Caco-2 (cell line): ENCODE measurements around the gene TMEM186. TPM values are rescaled to one million over a fixed set of nuclear protein-coding genes. Genes with fewer than 3 reads are reported as not detected.
A peak's percentile ranks its signal among the peaks of the same experiment; 100 is the strongest.
"Not testable (repeated sequence)": the region's sequence is repeated elsewhere in the genome, so short reads cannot be mapped to it uniquely, and the experiment has no call there.

Source experiments
- BruUV-seq: library from RNA; stranded (reverse); fragments of 400-500 nt; replicated peaks from 2 replicates; lab custom pipeline; 2021; lab: Mats Ljungman, UMichigan
- CTCF ChIA-PET: fragments of 300-600 bp; sonication (Branson Sonifier 250); formaldehyde crosslinking; loops from one replicate; lab custom pipeline; 2022; ENCODE audit warnings: antibody characterized with exemption; lab: Charles Lee
- POLR2A ChIA-PET: fragments of 300-600 bp; sonication (Branson Sonifier 250); formaldehyde crosslinking; loops from one replicate; lab custom pipeline; 2022; ENCODE audit warnings: antibody characterized with exemption; lab: Charles Lee
- DNase-seq, 2 experiments: peaks; one replicate each; pipeline versions ENCODE4 v3.0.0 to v3.0.0-alpha.2; 2020 to 2022
- H3K27me3 ChIP-seq: replicated peaks from 2 replicates; pipeline ENCODE4 v1.6.0; 2011; ENCODE audit warnings: low read length; ENCODE audit not compliant: control insufficient read depth, insufficient read depth
- H3K36me3 ChIP-seq: 2 replicates; pipeline ENCODE4 v1.5.1; 2011; ENCODE audit warnings: low read length; ENCODE audit not compliant: control insufficient read depth, insufficient read depth
- H3K4me1 ChIP-seq: fragments of 250-450 bp; sonication (Bioruptor Pico); 2 replicates; pipeline ENCODE4 v1.5.1; 2020; ENCODE audit warnings: mild to moderate bottlenecking
- H3K4me3 ChIP-seq: 2 replicates; pipeline ENCODE4 v1.5.1; 2011; ENCODE audit warnings: low read depth, mild to moderate bottlenecking, control low read depth, low read length
- H3K9me3 ChIP-seq: fragments of 250-450 bp; sonication (Bioruptor Pico); 2 replicates; pipeline ENCODE4 v1.5.1; 2020; ENCODE audit warnings: mild to moderate bottlenecking, moderate library complexity
- H3K27ac Mint-ChIP-seq: one replicate; pipeline ENCODE4 v1.8.0; 2022; ENCODE audit warnings: mixed read lengths; ENCODE audit not compliant: unreplicated experiment
- H3K27me3 Mint-ChIP-seq: one replicate; pipeline ENCODE4 v1.8.0; 2022; ENCODE audit warnings: mixed read lengths; ENCODE audit not compliant: insufficient read depth, unreplicated experiment
- H3K36me3 Mint-ChIP-seq: one replicate; pipeline ENCODE4 v1.8.0; 2022; ENCODE audit warnings: mild to moderate bottlenecking, mixed read lengths; ENCODE audit not compliant: insufficient read depth, unreplicated experiment
- H3K4me1 Mint-ChIP-seq: one replicate; pipeline ENCODE4 v1.8.0; 2022; ENCODE audit warnings: low read depth, mixed read lengths; ENCODE audit not compliant: unreplicated experiment
- H3K4me3 Mint-ChIP-seq: one replicate; pipeline ENCODE4 v1.8.0; 2022; ENCODE audit warnings: mild to moderate bottlenecking, moderate library complexity, mixed read lengths; ENCODE audit not compliant: unreplicated experiment
- H3K9me3 Mint-ChIP-seq: one replicate; pipeline ENCODE4 v1.8.0; 2022; ENCODE audit warnings: mixed read lengths; ENCODE audit not compliant: unreplicated experiment
- intact Hi-C: fragments of 100-400 bp; cut with micrococcal nuclease; formaldehyde crosslinking; loops from one replicate; pipeline ENCODE4 v1.10.0; 2022; ENCODE audit not compliant: unreplicated experiment
- total RNA-seq: library from RNA; stranded (reverse); gene quantifications from 2 replicates; pipeline ENCODE4 v1.2.3, GENCODE V29; 2022
- TF ChIP-seq, protein P1 (sequence below), 2 experiments: fragments of 200-600 bp in 1 of 2; IDR thresholded peaks; 1 replicate in 1 of 2; 2 replicates in 1 of 2; pipeline versions ENCODE4 v1.5.1 to v1.8.0; 2011 to 2022; ENCODE audit warnings: antibody characterized with exemption in 1 of 2, control low read depth in 1 of 2, inconsistent platforms in 1 of 2, low read depth in 1 of 2, low read length in 1 of 2, mild to moderate bottlenecking in 1 of 2, moderate library complexity in 1 of 2; ENCODE audit not compliant: insufficient read depth in 1 of 2, severe bottlenecking in 1 of 2, unreplicated experiment in 1 of 2

The TMEM186 gene
- total RNA-seq, 1 experiment from 2014 or later = 11.9 TPM

DNA sequence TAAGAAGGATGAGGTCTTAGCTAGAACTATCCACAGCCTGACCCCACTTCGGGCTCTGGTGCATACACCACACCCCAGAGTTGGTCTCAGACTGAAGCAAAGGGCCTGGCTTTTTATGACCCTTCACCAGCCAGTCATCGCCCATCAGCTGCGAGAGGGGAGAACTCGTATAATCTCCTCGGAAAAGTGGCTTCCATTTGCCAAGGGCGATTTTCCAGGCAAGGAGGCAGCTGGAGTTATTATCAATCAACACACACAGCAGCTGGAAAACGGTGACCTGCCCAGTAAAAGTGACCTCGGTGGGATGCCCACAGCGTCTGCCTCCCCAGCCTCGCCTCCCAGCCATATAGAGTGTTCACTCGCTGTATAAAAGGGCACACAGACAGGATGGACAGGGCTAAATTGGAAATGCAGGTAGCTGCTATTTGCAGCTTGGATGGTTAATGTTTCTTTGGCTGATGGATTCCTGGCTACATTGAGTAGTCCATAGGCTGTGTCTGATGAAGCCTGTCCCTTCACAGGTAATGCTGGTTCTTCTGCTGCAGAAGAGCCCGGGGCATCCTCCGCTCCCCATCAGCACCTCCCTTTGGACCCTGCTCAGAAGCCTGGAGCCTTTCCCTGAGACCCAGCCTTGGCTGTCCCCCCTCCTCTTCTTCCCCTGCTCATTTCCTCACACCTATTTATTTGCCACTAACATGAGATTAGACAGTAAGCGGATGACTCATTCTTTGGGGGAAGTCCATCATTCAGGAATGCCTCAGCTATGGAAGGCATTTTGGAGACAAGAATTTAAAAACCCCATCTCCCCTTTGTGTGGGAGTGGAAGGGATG is 45.7 kb downstream of the TMEM186 start:
- peaks cover 28% of the 10 kb centered on the region for H3K36me3 Mint-ChIP-seq
- peaks cover 24% of the 10 kb centered on the region for H3K4me1 Mint-ChIP-seq
- H3K27me3 ChIP-seq = no peaks in the 10 kb centered on the region
- H3K4me3 Mint-ChIP-seq = no peak overlapping the region
- peak; percentile 43 to 47 for DNase-seq
- H3K27ac Mint-ChIP-seq = peak overlapping the region; percentile 83
- H3K4me1 ChIP-seq = peaks cover 43% of the 10 kb centered on the region
- no peaks in the 10 kb centered on the region for H3K36me3 ChIP-seq
- H3K27me3 Mint-ChIP-seq = no peaks in the 10 kb centered on the region
- no peak overlapping the region for H3K4me3 ChIP-seq
- no peaks in the 10 kb centered on the region for H3K9me3 Mint-ChIP-seq
- BruUV-seq = no TSS peak
- H3K9me3 ChIP-seq = no peaks in the 10 kb centered on the region
- POLR2A ChIA-PET = no interaction called here
- TF ChIP-seq, protein P1, sequence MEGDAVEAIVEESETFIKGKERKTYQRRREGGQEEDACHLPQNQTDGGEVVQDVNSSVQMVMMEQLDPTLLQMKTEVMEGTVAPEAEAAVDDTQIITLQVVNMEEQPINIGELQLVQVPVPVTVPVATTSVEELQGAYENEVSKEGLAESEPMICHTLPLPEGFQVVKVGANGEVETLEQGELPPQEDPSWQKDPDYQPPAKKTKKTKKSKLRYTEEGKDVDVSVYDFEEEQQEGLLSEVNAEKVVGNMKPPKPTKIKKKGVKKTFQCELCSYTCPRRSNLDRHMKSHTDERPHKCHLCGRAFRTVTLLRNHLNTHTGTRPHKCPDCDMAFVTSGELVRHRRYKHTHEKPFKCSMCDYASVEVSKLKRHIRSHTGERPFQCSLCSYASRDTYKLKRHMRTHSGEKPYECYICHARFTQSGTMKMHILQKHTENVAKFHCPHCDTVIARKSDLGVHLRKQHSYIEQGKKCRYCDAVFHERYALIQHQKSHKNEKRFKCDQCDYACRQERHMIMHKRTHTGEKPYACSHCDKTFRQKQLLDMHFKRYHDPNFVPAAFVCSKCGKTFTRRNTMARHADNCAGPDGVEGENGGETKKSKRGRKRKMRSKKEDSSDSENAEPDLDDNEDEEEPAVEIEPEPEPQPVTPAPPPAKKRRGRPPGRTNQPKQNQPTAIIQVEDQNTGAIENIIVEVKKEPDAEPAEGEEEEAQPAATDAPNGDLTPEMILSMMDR (IDR thresholded peaks at IDR 0.05; ENCODE audit: insufficient read depth in 1 of 2, low read depth in 1 of 2, low read length in 1 of 2, severe bottlenecking in 1 of 2, unreplicated experiment in 1 of 2) = no peak
- CTCF ChIA-PET = no interaction called here
- intact Hi-C loops = loop anchor here (2.0 kb wide), 1 partner anchor 45 kb away; the partner anchor contains the start of genes PMM2 and TMEM186

DNA sequence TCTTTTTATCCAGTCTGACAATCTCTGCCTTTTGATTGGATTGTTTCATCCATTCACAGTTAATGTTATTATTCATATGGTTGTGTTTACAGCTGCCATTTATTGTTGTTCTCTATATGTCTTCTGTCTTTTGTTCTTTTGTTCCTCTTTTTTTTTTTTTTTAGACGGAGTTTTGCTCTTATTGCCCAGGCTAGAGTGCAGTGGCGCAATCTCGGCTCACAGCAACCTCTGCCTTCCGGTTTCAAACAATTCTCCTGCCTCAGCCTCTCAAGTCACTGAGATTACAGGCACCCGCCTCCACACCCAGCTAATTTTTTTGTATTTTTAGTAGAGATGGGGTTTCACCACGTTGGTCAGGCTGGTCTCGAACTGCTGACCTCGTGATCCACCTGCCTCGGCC is 48.5 kb downstream of the TMEM186 start:
- BruUV-seq, H3K27me3 Mint-ChIP-seq, DNase-seq, POLR2A ChIA-PET, H3K36me3 ChIP-seq, H3K4me3 ChIP-seq, H3K4me3 Mint-ChIP-seq, H3K27ac Mint-ChIP-seq, intact Hi-C loops, H3K9me3 Mint-ChIP-seq, H3K9me3 ChIP-seq, H3K27me3 ChIP-seq: not testable (repeated sequence)
- peaks cover 29% of the 10 kb centered on the region for H3K4me1 ChIP-seq
- CTCF ChIA-PET = interaction anchor here (0.6 kb wide), 1 partner anchor 45 kb away, joined by 6 read pairs; no protein-coding TSS in a partner anchor
- Mint-ChIP-seq H3K36me3 (peaks cover 18% of the 10 kb centered on the region), H3K4me1 (peaks cover 11% of the 10 kb centered on the region)

Other genes starting within 250 kb of the TMEM186 start
- not detected in 2 replicates for gene TMEM114, start 207.1 kb downstream of the TMEM186 start, total RNA-seq
- 35.3 and 39.8 TPM in 2 replicates for gene METTL22, start 175.9 kb downstream of the TMEM186 start, total RNA-seq
- 28.8 and 34.9 TPM in 2 replicates for gene ABAT, start 123.0 kb downstream of the TMEM186 start, total RNA-seq
- 66.3 and 69.0 TPM in 2 replicates for gene PMM2, start 200 bp upstream of the TMEM186 start, total RNA-seq
- gene CARHSP1, start 71.4 kb upstream of the TMEM186 start, total RNA-seq = 103 and 105 TPM in 2 replicates
- gene LITAFD, start 84.7 kb upstream of the TMEM186 start, total RNA-seq = not detected in 2 replicates
- gene USP7, start 166.3 kb upstream of the TMEM186 start, total RNA-seq = 139 and 148 TPM in 2 replicates